Measurements from ENCODE around the gene C20orf202. TPM values are rescaled to one million over a fixed set of nuclear protein-coding genes. Genes with fewer than 3 reads are reported as not detected.

Gene C20orf202
- total RNA-seq, 1 experiment from 2014 or later = not detected

Other genes starting within 250 kb of the C20orf202 start
- 0.84 TPM for gene RSPO4, start 201.1 kb upstream of the C20orf202 start, total RNA-seq (2021; ENCODE audit: unreplicated experiment)
- 153 TPM for gene PSMF1, start 84.9 kb upstream of the C20orf202 start, total RNA-seq (2021; ENCODE audit: unreplicated experiment)
- gene TMEM74B, start 18.5 kb upstream of the C20orf202 start, total RNA-seq (2021; ENCODE audit: unreplicated experiment) = 25.7 TPM
- gene RAD21L1, start 22.6 kb downstream of the C20orf202 start, total RNA-seq (2021; ENCODE audit: unreplicated experiment) = 0.17 TPM
- 3.2 TPM for gene SNPH, start 62.8 kb downstream of the C20orf202 start, total RNA-seq (2021; ENCODE audit: unreplicated experiment)
- 3.4 TPM for gene SDCBP2, start 125.7 kb downstream of the C20orf202 start, total RNA-seq (2021; ENCODE audit: unreplicated experiment)
- gene FKBP1A, start 189.6 kb downstream of the C20orf202 start, total RNA-seq (2021; ENCODE audit: unreplicated experiment) = 259 TPM

All from HCT116 (cell line).